A673 (cell line): ENCODE data around the gene IL4R. TPM values are rescaled to one million over a fixed set of nuclear protein-coding genes. Genes with fewer than 3 reads are reported as not detected.

Source experiments
- BruUV-seq: library from RNA; stranded (reverse); fragments of 400-500 nt; replicated peaks from 2 replicates; lab custom pipeline; 2021; lab: Mats Ljungman, UMichigan
- CTCF ChIA-PET: fragments of 300-600 bp; sonication (Branson Sonifier 250); formaldehyde crosslinking; loops from one replicate; lab custom pipeline; 2022; ENCODE audit warnings: antibody characterized with exemption; lab: Charles Lee
- POLR2A ChIA-PET: fragments of 300-600 bp; sonication (Branson Sonifier 250); formaldehyde crosslinking; loops from one replicate; lab custom pipeline; 2022; ENCODE audit warnings: antibody characterized with exemption; ENCODE audit not compliant: low non-redundant PET; lab: Charles Lee
- DNase-seq: peaks from one replicate; pipeline ENCODE4 v3.0.0-alpha.2; 2015; ENCODE audit warnings: low spot score
- H3K27ac ChIP-seq: fragments of 200-600 bp; sonication (generic); 2 replicates; pipeline ENCODE4 v1.5.1; 2016; ENCODE audit warnings: mixed run types, low read depth, mild to moderate bottlenecking, mixed read lengths, antibody characterized with exemption, low read length; ENCODE audit not compliant: poor library complexity, severe bottlenecking
- H3K27me3 ChIP-seq: fragments of 200-600 bp; sonication (generic); replicated peaks from 2 replicates; pipeline ENCODE4 v1.6.1; 2017; ENCODE audit warnings: mixed run types, low read depth, mild to moderate bottlenecking, mixed read lengths, antibody characterized with exemption, low read length; ENCODE audit not compliant: insufficient read depth, poor library complexity
- H3K36me3 ChIP-seq: fragments of 200-600 bp; sonication (generic); 2 replicates; pipeline ENCODE4 v1.6.1; 2016; ENCODE audit warnings: mixed run types, mild to moderate bottlenecking, mixed read lengths, antibody characterized with exemption, low read length; ENCODE audit not compliant: insufficient read depth, poor library complexity, severe bottlenecking
- H3K4me1 ChIP-seq: fragments of 200-600 bp; sonication (generic); 2 replicates; pipeline ENCODE4 v1.6.1; 2017; ENCODE audit warnings: mixed run types, mild to moderate bottlenecking, mixed read lengths, antibody characterized with exemption, low read length; ENCODE audit not compliant: insufficient read depth, poor library complexity, severe bottlenecking
- H3K4me3 ChIP-seq: fragments of 200-600 bp; sonication (generic); 2 replicates; pipeline ENCODE4 v1.5.1; 2016; ENCODE audit warnings: low read depth, mixed run types, mild to moderate bottlenecking, mixed read lengths, low read length; ENCODE audit not compliant: poor library complexity, severe bottlenecking
- H3K9me3 ChIP-seq: fragments of 200-600 bp; sonication (generic); 2 replicates; pipeline ENCODE4 v1.6.1; 2016; ENCODE audit warnings: mixed run types, low read depth, mild to moderate bottlenecking, mixed read lengths, antibody characterized with exemption, low read length; ENCODE audit not compliant: poor library complexity, severe bottlenecking
- EZH2 ChIP-seq: fragments of 200-600 bp; sonication (generic); IDR thresholded peaks from 2 replicates; pipeline ENCODE4 v1.6.1; 2017; ENCODE audit warnings: borderline replicate concordance, low read depth, mild to moderate bottlenecking, mixed read lengths, antibody characterized with exemption, low read length; ENCODE audit not compliant: poor library complexity, severe bottlenecking
- intact Hi-C: fragments of 100-400 bp; cut with micrococcal nuclease; formaldehyde crosslinking; loops from one replicate; pipeline ENCODE4 v1.10.0; 2022; ENCODE audit not compliant: unreplicated experiment
- total RNA-seq: library from RNA; stranded (reverse); gene quantifications from 2 replicates; pipeline ENCODE4 v1.2.3, GENCODE V29; 2021
- TF ChIP-seq, protein P1 (sequence below): fragments of 300-800, 200-600 bp; sonication (generic); conservative IDR thresholded peaks from 2 replicates; pipeline ENCODE4 v1.5.1; 2017; ENCODE audit warnings: low read depth, mild to moderate bottlenecking, antibody characterized with exemption, low read length, moderate library complexity, mixed read lengths

IL4R gene
- total RNA-seq, 1 experiment from 2014 or later: 22.9 TPM

DNA sequence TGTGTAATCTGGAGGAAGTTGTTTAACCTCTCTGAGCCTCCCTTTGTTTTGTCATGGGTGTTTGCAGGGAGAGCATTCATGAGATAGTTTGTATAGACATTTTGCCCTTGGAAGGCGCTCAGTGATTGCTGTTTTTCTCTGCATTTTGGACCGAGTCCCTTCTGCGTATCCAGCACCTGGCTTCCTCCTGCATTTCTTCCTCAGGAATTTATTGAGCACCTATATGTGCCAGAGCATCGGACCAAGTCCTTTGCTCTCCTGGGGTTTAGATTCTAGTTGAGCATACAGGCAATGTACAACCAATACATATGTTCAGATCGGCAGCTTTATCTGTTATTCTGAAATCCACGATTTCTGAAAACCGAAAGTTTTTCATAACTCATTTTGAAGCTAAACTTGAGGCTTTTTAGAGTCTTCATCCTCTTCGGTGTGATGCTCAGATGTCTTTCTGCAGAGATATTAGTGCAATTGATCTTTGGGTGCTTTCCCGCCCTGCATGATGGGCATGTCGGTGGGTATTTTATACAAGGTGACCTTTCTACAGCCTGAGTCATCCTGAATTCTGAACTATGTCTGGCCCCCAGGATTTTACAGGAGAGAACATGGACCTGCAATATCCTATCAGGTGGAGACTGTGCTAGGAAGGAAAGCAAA, 4.1 kb downstream of the IL4R start:
- CTCF ChIA-PET: no interaction called here

DNA sequence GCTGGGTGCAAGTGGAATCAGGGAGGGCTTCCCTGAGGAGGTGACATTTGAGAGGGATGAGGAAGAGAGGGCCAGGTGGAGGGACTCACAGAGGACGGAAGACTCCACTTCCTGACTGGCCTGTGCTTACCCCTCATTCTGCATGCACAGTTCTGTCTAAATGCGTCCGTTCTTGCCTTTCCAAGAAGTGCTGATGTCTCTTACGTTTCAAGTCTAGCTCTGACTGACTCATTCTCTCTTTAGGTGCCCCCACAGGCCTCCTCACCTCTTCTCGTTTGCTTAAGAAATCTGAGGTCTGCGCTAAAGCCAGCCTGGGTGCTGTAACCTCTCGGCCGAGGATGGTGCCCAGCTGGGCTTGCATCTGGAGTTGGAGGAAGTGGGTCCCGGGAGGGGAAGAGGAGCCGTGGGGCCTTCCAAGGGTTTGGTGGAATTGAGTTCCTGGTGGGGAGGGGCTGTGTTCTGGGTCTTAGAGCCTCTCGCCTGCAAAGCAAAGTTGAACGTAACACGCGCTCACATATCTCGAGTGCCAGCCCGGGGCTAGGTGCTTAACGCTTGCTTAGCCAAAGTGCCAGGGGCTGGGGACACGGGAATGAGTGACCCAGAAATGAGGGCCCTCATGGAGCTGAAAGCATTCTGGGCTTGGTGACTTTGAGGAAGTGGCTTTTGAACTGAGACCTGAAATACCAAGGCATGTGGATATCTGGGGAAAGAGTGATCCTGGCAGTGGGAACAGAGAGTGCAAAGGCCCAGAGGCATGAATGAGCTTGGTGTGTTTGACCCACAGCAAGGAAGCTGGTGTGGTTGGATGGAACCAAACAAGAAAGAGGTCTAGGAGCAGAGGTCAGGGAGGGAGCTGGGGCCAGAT, 4.8 kb downstream of the IL4R start:
- intact Hi-C loops: no loop called here
- TF ChIP-seq, protein P1, sequence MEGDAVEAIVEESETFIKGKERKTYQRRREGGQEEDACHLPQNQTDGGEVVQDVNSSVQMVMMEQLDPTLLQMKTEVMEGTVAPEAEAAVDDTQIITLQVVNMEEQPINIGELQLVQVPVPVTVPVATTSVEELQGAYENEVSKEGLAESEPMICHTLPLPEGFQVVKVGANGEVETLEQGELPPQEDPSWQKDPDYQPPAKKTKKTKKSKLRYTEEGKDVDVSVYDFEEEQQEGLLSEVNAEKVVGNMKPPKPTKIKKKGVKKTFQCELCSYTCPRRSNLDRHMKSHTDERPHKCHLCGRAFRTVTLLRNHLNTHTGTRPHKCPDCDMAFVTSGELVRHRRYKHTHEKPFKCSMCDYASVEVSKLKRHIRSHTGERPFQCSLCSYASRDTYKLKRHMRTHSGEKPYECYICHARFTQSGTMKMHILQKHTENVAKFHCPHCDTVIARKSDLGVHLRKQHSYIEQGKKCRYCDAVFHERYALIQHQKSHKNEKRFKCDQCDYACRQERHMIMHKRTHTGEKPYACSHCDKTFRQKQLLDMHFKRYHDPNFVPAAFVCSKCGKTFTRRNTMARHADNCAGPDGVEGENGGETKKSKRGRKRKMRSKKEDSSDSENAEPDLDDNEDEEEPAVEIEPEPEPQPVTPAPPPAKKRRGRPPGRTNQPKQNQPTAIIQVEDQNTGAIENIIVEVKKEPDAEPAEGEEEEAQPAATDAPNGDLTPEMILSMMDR: no peak
- no peak for TF ChIP-seq EZH2
- Histone ChIP-seq H3K27me3 (no peaks in the 10 kb centered on the region), H3K4me1 (no peaks in the 10 kb centered on the region), H3K27ac (peak overlapping the region; percentile 29), H3K36me3 (no peaks in the 10 kb centered on the region), H3K4me3 (no peak overlapping the region), H3K9me3 (no peaks in the 10 kb centered on the region)
- no TSS peak for BruUV-seq
- CTCF ChIA-PET: no interaction called here
- POLR2A ChIA-PET: interaction anchor here (0.6 kb wide), 2 partner anchors 11 to 157 kb away, joined by 3 to 5 read pairs; no protein-coding TSS in a partner anchor
- DNase-seq: no peak

More for the DNA sequence above, 4.1 kb downstream of the IL4R start:
- BruUV-seq: no TSS peak
- intact Hi-C loops: no loop called here
- Histone ChIP-seq H3K9me3 (no peaks in the 10 kb centered on the region), H3K27ac (no peak overlapping the region), H3K4me1 (no peaks in the 10 kb centered on the region), H3K27me3 (no peaks in the 10 kb centered on the region), H3K4me3 (no peak overlapping the region), H3K36me3 (no peaks in the 10 kb centered on the region)
- POLR2A ChIA-PET: interaction anchor here (0.6 kb wide), 1 partner anchor 10 kb away, joined by 5 read pairs; no protein-coding TSS in a partner anchor
- no peak for DNase-seq
- TF ChIP-seq, protein P1: no peak
- no peak for TF ChIP-seq EZH2

DNA sequence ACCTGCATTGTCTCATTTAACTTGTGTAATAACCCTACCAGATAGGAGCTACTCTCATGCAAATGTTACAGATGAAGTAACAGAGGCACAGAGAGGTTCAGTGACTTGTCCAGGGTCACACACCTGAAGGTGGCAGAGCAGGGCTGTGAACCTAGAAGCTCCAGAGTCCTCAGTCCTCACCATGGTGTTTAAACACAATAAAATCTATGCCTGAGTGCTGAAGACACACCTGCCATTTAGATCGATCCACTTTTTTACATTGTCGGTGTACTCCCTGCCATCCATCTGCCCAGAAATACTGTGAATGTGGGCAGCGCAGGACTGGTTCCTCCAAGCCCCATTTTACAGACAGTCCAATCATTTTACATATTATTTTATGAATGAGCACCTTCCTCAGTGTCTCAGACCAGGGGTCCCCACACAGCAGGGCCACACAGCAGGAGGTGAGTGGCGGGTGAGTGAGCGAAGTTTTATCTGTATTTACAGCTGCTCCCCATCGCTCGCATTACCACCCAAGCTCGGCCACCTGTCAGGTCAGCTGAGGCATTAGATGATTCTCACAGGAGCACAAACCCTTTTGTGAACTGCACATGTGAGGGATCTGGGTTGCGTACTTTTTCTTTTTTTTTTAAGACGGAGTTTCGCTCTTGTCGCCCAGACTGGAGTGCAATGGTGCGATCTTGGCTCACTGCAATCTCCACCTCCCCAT, 5.6 kb downstream of the IL4R start:
- CTCF ChIA-PET: no interaction called here
- H3K27ac ChIP-seq: no peak overlapping the region
- no peak overlapping the region for H3K4me3 ChIP-seq
- intact Hi-C loops: no loop called here
- TF ChIP-seq EZH2: no peak
- TF ChIP-seq, protein P1: no peak
- H3K27me3 ChIP-seq: no peaks in the 10 kb centered on the region
- no peaks in the 10 kb centered on the region for H3K4me1 ChIP-seq
- BruUV-seq: no TSS peak
- no peaks in the 10 kb centered on the region for H3K36me3 ChIP-seq
- POLR2A ChIA-PET: no interaction called here
- DNase-seq: no peak
- H3K9me3 ChIP-seq: no peaks in the 10 kb centered on the region
